HEK293 (cell line): Measurements from ENCODE around the gene COMP.

ENCODE experiments used
- CTCF ChIA-PET: fragments of 350-600 bp; formaldehyde crosslinking; extraction: SDS; loops from one replicate; lab custom pipeline; 2021; ENCODE audit warnings: antibody characterized with exemption; lab: Yijun Ruan, JAX
- POLR2A ChIA-PET: fragments of 300-600 bp; formaldehyde crosslinking; extraction: SDS; loops from one replicate; lab custom pipeline; 2020; ENCODE audit warnings: antibody characterized with exemption, inconsistent platforms; lab: Yijun Ruan, JAX
- H3K27ac ChIP-seq: fragments of 200-500 bp; sonication (Bioruptor generic); 2 replicates; pipeline ENCODE4 v1.5.1; 2014; ENCODE audit warnings: low read depth, low read length, control low read depth, inconsistent platforms; ENCODE audit errors: extremely low read depth
- H3K36me3 ChIP-seq, 2 experiments: fragments of 200-500 bp in 1 of 2; sonication (Bioruptor generic) in 1 of 2; 1 replicate in 1 of 2; 2 replicates in 1 of 2; pipeline ENCODE4 v1.5.1; 2014 to 2017; ENCODE audit warnings: inconsistent platforms in 2 of 2, low read length in 2 of 2; ENCODE audit not compliant: control insufficient read depth in 2 of 2, insufficient read depth in 1 of 2
- H3K4me1 ChIP-seq: fragments of 200-500 bp; sonication (Bioruptor generic); 2 replicates; pipeline ENCODE4 v1.5.1; 2014; ENCODE audit warnings: mild to moderate bottlenecking, low read length, inconsistent platforms; ENCODE audit not compliant: control insufficient read depth, insufficient read depth
- H3K4me3 ChIP-seq: 2 replicates; pipeline ENCODE4 v1.5.1; 2011; ENCODE audit warnings: low read depth, mild to moderate bottlenecking, control low read depth, low read length, moderate library complexity
- H3K9me3 ChIP-seq: fragments of 200-500 bp; sonication (Bioruptor generic); 2 replicates; pipeline ENCODE4 v1.5.1; 2014; ENCODE audit warnings: low read depth, low read length, inconsistent platforms; ENCODE audit not compliant: control insufficient read depth, insufficient read depth
- EGR2 ChIP-seq: fragments of 450-650 bp; formaldehyde crosslinking; IDR thresholded peaks from 2 replicates; pipeline ENCODE4 v1.5.1; 2016; ENCODE audit warnings: low read depth, missing biosample characterization, missing genetic modification characterization
- GLI4 ChIP-seq: fragments of 450-650 bp; formaldehyde crosslinking; IDR thresholded peaks from 2 replicates; pipeline ENCODE4 v1.5.1; 2016; ENCODE audit warnings: missing biosample characterization, missing genetic modification characterization
- GLIS1 ChIP-seq: fragments of 450-650 bp; formaldehyde crosslinking; IDR thresholded peaks from 2 replicates; pipeline ENCODE4 v1.5.1; 2016; ENCODE audit warnings: missing biosample characterization, missing genetic modification characterization
- KLF8 ChIP-seq: fragments of 450-650 bp; formaldehyde crosslinking; IDR thresholded peaks from 2 replicates; pipeline ENCODE4 v1.5.1; 2016; ENCODE audit warnings: missing biosample characterization, missing genetic modification characterization
- SCRT2 ChIP-seq: fragments of 450-650 bp; formaldehyde crosslinking; IDR thresholded peaks from 2 replicates; pipeline ENCODE4 v1.5.1; 2016; ENCODE audit warnings: missing biosample characterization, missing genetic modification characterization
- SP2 ChIP-seq: fragments of 450-650 bp; formaldehyde crosslinking; IDR thresholded peaks from 2 replicates; pipeline ENCODE4 v1.5.1; 2016; ENCODE audit warnings: missing biosample characterization, missing genetic modification characterization
- TRIM28 ChIP-seq: IDR thresholded peaks from 2 replicates; pipeline ENCODE4 v1.6.1; 2011; ENCODE audit warnings: low read length, control low read depth, borderline replicate concordance
- ZBTB48 ChIP-seq: fragments of 450-650 bp; formaldehyde crosslinking; IDR thresholded peaks from 2 replicates; pipeline ENCODE4 v1.5.1; 2016; ENCODE audit warnings: missing biosample characterization, missing genetic modification characterization
- ZIC2 ChIP-seq: fragments of 450-650 bp; formaldehyde crosslinking; IDR thresholded peaks from 2 replicates; pipeline ENCODE4 v1.5.1; 2016; ENCODE audit warnings: missing biosample characterization, missing genetic modification characterization
- ZNF155 ChIP-seq: fragments of 450-650 bp; formaldehyde crosslinking; IDR thresholded peaks from 2 replicates; pipeline ENCODE4 v1.5.1; 2016; ENCODE audit warnings: missing biosample characterization, missing genetic modification characterization
- ZNF433 ChIP-seq: fragments of 450-650 bp; formaldehyde crosslinking; IDR thresholded peaks from 2 replicates; pipeline ENCODE4 v1.5.1; 2016; ENCODE audit warnings: missing biosample characterization, missing genetic modification characterization, low read depth
- ZNF548 ChIP-seq: fragments of 450-650 bp; formaldehyde crosslinking; IDR thresholded peaks from 2 replicates; pipeline ENCODE4 v1.5.1; 2016; ENCODE audit warnings: missing biosample characterization, missing genetic modification characterization
- ZNF623 ChIP-seq: fragments of 450-650 bp; formaldehyde crosslinking; IDR thresholded peaks from 2 replicates; pipeline ENCODE4 v1.5.1; 2016; ENCODE audit warnings: missing biosample characterization, missing genetic modification characterization
- ZNF626 ChIP-seq: fragments of 450-650 bp; sonication (Bioruptor Pico); formaldehyde crosslinking; IDR thresholded peaks from 2 replicates; pipeline ENCODE4 v1.5.1; 2018; ENCODE audit warnings: missing biosample characterization, missing genetic modification characterization, inconsistent platforms
- ZNF830 ChIP-seq: fragments of 450-650 bp; IDR thresholded peaks from 2 replicates; pipeline ENCODE4 v1.5.0; 2018; ENCODE audit warnings: missing biosample characterization, missing genetic modification characterization, low read depth, mild to moderate bottlenecking, moderate library complexity
- ZSCAN30 ChIP-seq: fragments of 450-650 bp; IDR thresholded peaks from 2 replicates; pipeline ENCODE4 v1.5.1; 2018; ENCODE audit warnings: missing biosample characterization, mild to moderate bottlenecking, missing genetic modification characterization, moderate library complexity
- TF ChIP-seq, protein P1 (sequence below): fragments of 450-650 bp; formaldehyde crosslinking; IDR thresholded peaks from 2 replicates; pipeline ENCODE4 v1.5.1; 2016; ENCODE audit warnings: missing biosample characterization, missing genetic modification characterization
- TF ChIP-seq, protein P2 (sequence below): fragments of 450-650 bp; IDR thresholded peaks from 2 replicates; pipeline ENCODE4 v1.5.1; 2018; ENCODE audit warnings: missing biosample characterization, missing genetic modification characterization

The COMP gene

DNA sequence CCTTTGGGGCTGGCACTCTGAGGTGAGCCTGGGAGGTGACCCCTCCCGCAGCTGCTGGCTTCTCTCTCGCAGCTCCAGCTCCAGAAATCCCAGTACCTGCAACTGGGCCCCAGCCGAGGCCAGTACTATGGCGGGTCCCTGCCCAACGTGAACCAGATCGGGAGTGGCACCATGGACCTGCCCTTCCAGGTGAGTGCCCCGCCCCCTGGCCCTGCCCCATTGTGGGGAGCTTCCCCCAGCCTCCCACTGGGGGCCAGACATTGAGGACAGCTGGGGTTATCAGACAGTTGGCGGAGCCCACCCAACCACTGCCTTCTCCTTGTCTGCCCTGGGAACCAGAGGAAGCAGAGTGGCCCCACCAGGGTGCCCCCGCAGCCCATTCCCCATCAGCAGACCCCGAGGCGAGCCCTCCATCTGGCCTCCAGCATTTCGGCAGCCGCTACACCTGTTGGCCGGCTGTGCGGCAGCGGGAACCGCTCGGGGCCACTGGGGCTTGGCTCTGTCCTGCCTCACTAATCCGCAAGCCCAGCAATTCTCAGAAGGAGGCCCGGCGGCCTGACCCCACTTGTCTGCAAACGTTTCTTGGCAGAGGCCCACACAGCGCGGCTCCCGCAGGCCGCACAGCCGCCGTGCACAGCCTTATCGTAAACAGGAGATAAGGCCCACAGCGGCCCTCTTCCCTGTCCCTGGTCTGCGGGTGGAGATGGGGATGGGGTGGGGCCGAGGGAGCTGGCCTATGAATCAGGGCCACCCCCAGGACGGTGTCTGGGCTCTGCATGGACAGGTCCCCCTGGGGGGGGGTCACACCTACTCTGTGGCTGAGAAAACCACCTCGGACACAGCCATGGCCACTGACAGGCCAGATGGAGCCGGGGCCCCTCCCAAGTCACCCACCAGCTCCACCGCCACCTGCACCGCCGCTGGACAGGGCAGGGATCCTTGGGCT is 48.0 kb downstream of the COMP start:
- Histone ChIP-seq H3K4me1 (peaks cover 5% of the 10 kb centered on the region), H3K9me3 (no peaks in the 10 kb centered on the region), H3K27ac (no peak overlapping the region), H3K36me3 (no peaks in the 10 kb centered on the region), H3K4me3 (no peak overlapping the region)
- ChIA-PET POLR2A (interaction anchor here (0.7 kb wide), 1 partner anchor 98 kb away, joined by 4 read pairs; no protein-coding TSS in a partner anchor), CTCF (no interaction called here)
- TF ChIP-seq KLF8 (tag by site-specific recombination) (0 out of 2 replicates have a peak, but pooled peaks have one; percentile 33), ZNF155 (tag by site-specific recombination) (no peak), EGR2 (tag by site-specific recombination) (0 out of 2 replicates have a peak, but pooled peaks have one; percentile 14), GLI4 (no peak), TRIM28 (0 out of 2 replicates have a peak, but pooled peaks have one; percentile 36), ZNF626 (no peak), ZSCAN30 (0 out of 2 replicates have a peak, but pooled peaks have one; percentile 25), SP2 (tag by site-specific recombination) (0 out of 2 replicates have a peak, but pooled peaks have one; percentile 10), SCRT2 (peak; percentile 49), GLIS1 (tag by site-specific recombination) (peak; percentile 95), ZBTB48 (tag by site-specific recombination) (no peak), ZNF548 (tag by site-specific recombination) (no peak), ZIC2 (peak; percentile 90)
- TF ChIP-seq, protein P1, sequence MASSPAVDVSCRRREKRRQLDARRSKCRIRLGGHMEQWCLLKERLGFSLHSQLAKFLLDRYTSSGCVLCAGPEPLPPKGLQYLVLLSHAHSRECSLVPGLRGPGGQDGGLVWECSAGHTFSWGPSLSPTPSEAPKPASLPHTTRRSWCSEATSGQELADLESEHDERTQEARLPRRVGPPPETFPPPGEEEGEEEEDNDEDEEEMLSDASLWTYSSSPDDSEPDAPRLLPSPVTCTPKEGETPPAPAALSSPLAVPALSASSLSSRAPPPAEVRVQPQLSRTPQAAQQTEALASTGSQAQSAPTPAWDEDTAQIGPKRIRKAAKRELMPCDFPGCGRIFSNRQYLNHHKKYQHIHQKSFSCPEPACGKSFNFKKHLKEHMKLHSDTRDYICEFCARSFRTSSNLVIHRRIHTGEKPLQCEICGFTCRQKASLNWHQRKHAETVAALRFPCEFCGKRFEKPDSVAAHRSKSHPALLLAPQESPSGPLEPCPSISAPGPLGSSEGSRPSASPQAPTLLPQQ (tag by site-specific recombination): 0 out of 2 replicates have a peak, but pooled peaks have one; percentile 20
- TF ChIP-seq, protein P2, sequence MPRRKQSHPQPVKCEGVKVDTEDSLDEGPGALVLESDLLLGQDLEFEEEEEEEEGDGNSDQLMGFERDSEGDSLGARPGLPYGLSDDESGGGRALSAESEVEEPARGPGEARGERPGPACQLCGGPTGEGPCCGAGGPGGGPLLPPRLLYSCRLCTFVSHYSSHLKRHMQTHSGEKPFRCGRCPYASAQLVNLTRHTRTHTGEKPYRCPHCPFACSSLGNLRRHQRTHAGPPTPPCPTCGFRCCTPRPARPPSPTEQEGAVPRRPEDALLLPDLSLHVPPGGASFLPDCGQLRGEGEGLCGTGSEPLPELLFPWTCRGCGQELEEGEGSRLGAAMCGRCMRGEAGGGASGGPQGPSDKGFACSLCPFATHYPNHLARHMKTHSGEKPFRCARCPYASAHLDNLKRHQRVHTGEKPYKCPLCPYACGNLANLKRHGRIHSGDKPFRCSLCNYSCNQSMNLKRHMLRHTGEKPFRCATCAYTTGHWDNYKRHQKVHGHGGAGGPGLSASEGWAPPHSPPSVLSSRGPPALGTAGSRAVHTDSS: no peak

DNA sequence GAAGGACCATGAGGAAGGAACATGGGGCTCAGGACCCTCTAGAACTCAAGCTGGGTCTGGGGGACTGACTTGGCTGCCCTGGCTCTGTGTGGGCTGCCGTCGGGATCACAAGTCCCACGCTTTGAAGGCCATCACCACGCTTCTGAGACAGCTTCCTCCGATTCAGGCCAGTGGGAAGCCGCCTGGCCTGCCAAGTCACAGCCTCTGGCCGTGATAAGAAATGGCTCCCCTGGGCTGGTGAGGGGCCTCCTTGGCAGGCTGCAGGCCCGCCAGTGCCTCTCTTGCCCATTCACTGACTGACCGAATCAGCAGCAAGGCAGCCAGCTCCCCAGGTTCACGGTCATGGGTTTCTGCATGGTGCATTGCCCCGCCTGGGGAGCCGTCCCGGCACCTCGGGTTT is 48.8 kb downstream of the COMP start:
- H3K36me3 ChIP-seq: no peaks in the 10 kb centered on the region
- H3K9me3 ChIP-seq: no peaks in the 10 kb centered on the region
- ChIA-PET POLR2A (no interaction called here), CTCF (interaction anchor here (0.6 kb wide), 1 partner anchor 237 kb away, joined by 3 read pairs; no protein-coding TSS in a partner anchor)
- H3K4me1 ChIP-seq: peaks cover 5% of the 10 kb centered on the region
- H3K4me3 ChIP-seq: no peak overlapping the region
- TF ChIP-seq ZNF433 (tag by site-specific recombination): no peak
- peak; percentile 66 for TF ChIP-seq ZIC2
- no peak overlapping the region for H3K27ac ChIP-seq

DNA sequence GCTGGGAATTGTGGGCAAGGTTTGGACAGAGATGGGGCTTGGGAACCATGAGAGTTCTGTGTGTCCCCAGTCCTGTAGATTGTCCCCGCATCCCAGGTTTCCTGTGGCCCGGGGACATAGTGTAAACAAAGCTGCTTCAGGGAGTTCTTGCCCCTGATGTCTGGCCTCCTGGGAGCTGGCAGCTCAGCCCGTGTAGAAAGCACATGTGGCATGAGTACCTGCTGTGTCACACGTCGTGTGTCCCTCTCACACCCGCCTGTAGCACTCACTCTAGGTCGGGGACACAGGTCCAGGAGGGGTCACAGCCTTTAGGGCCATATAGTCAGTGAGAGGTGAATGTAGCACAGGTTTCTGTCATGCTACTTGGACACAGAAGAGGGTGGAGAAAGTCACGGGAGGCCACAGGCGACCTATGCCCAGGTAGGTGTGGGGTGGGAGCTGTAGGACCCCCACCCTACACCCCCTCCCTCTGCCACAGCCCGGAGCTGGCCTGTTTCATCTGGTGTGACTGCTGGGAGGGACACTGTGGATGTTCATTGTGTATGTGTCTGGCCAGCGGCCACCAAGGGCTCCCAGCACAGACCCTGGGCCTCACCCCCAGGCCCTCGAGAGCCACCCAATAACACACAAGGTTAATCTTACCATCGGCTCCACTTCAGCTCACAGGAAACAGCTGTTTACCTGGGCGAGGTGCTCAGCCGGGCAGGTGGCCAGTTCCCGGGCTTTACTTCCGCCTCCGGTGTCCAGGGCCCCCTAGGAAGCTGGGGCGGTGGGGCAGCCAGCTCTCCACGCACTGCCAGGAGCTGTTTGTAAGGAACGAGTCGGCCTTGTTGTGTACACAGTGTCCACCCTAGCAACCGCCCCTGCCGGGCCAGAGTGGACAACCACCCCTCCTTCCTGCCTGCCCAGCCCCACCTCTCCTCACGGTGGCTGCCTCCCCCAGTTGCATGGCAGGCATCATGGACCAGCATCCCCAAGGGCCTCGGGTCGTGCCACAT is 49.7 kb downstream of the COMP start:
- TF ChIP-seq ZNF623 (tag by site-specific recombination): no peak
- peak; percentile 28; the same call in 1 of the 2 replicates for TF ChIP-seq ZIC2
- no peak for TF ChIP-seq ZNF830
- TF ChIP-seq, all 188 proteins: peak for 1
- Histone ChIP-seq H3K36me3 (no peaks in the 10 kb centered on the region), H3K27ac (no peak overlapping the region), H3K9me3 (no peaks in the 10 kb centered on the region), H3K4me3 (no peak overlapping the region), H3K4me1 (peaks cover 5% of the 10 kb centered on the region)
- CTCF ChIA-PET: interaction anchor here (0.6 kb wide), 2 partner anchors 236 to 310 kb away, joined by 3 read pairs; no protein-coding TSS in a partner anchor
- POLR2A ChIA-PET: interaction anchor here (0.6 kb wide), 1 partner anchor 90 kb away, joined by 5 read pairs; no protein-coding TSS in a partner anchor
